OCI-LY3 (cell line): Measurements from ENCODE around the gene ACOXL.

Experiments
- CTCF ChIP-seq: fragments of 200-600, 300-600 bp; sonication (generic); IDR thresholded peaks from 2 replicates; pipeline ENCODE4 v1.5.1; 2014; ENCODE audit warnings: antibody characterized with exemption, low read length, low read depth
- EZH2phosphoT487 ChIP-seq: fragments of 200-600 bp; shearing (Covaris generic); IDR thresholded peaks from 2 replicates; pipeline ENCODE4 v1.6.1; 2018; ENCODE audit warnings: antibody characterized with exemption, mixed run types, low read depth

DNA sequence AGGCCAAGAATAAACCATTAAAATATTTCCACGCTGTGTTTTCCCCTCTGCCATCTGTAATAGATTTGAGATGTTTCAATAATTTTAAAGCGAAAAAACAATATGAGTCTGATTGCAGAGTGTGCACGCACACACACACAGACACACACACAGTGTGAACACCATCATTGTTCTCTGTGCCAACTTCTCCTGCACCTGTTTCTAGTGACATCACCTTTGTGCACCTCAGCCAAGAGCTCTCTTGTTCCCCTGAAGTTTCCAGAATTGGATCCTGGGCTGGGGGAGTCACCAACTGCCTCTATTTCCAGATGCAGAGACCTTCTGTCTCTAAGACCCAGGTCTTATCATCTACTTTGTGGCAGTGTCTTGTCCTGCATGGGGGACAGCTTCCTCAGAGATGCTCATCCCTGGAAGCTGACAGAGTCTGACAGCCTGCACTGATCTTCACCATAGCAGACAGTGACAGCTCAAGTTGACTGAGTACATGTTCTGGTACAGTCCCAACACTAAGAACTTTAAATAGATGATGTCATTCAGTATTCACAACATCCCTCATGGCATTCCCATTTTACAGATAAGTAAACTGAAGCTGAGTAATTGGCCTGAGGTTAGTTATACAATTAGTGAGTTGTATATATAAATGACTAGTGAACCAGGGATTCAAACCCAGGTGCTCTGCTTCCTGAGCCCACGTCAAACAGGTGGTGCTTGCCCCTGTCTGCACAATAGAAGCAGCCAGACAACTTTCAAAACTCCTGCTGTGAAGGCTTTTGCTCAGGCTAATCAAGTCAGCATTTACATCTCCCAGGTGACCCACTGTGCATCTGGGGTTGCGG, 39.4 kb downstream of the ACOXL start:
- TF ChIP-seq CTCF (no peak), EZH2phosphoT487 (no peak)
